GM12875 (cell line): Measurements from ENCODE around the gene NAA40.

Experiments used
- H3K4me3 ChIP-seq: one replicate; pipeline ENCODE4 v1.5.1; 2011; ENCODE audit warnings: low read depth, low read length, control low read depth
- TF ChIP-seq, protein P1 (sequence below): IDR thresholded peaks from 2 replicates; pipeline ENCODE4 v1.5.1; 2011; ENCODE audit warnings: low read depth, mild to moderate bottlenecking, control low read depth, inconsistent platforms, low read length, moderate library complexity, borderline replicate concordance; ENCODE audit not compliant: insufficient read depth

NAA40 gene

DNA sequence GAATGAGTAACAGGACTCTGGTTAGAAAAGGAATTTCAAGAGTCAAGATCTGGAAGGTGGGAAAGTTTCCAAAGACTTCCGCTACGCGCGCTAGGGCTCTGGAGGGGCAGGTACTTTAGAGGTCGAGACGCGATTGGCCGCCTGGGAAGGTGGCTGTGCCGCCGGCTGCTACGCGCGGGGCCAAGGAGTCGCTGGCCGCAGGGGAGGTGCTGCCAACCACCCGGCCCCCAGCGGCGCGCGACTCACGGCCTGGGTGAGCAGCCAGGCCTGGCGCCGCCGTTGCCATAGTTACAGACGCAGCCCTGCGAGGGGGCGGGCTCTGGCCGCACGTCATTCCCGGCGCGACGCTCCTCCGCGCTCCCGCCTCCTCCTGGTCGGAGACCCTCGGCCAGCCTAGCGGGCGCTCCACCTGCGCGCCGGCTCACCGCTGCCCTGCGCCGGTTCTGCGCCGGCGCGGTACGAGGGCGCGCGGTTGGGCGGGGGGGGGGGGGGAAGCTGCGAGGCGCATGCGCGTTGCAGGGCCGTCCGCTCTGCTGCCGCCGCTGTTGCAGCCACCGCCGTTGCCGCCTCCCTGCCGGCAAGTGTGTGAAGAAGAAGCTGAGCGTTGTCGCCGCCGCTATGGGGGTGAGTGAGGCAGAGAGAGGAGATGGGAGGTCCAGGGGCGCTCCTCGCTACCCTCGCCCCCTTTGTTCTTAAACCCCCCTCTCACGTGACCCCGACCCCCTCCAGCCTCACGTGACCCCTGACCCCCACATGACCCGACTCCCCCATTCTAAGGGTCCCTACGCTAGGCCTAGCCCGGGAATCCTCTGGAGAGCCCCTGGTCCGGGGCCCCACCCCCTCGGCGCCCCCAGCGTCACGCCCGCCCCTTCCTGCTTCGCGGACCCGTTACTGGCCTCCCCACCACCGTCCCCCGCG is at the start of gene NAA40:
TSS of gene NAA40 (plus strand) at position 524 of the 918 bp plus-strand sequence. CDS start at position 619, 95 bp downstream.
- H3K4me3 ChIP-seq: peak within 1 kb of the TSS; percentile 97
- TF ChIP-seq, protein P1, sequence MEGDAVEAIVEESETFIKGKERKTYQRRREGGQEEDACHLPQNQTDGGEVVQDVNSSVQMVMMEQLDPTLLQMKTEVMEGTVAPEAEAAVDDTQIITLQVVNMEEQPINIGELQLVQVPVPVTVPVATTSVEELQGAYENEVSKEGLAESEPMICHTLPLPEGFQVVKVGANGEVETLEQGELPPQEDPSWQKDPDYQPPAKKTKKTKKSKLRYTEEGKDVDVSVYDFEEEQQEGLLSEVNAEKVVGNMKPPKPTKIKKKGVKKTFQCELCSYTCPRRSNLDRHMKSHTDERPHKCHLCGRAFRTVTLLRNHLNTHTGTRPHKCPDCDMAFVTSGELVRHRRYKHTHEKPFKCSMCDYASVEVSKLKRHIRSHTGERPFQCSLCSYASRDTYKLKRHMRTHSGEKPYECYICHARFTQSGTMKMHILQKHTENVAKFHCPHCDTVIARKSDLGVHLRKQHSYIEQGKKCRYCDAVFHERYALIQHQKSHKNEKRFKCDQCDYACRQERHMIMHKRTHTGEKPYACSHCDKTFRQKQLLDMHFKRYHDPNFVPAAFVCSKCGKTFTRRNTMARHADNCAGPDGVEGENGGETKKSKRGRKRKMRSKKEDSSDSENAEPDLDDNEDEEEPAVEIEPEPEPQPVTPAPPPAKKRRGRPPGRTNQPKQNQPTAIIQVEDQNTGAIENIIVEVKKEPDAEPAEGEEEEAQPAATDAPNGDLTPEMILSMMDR: no peak

DNA sequence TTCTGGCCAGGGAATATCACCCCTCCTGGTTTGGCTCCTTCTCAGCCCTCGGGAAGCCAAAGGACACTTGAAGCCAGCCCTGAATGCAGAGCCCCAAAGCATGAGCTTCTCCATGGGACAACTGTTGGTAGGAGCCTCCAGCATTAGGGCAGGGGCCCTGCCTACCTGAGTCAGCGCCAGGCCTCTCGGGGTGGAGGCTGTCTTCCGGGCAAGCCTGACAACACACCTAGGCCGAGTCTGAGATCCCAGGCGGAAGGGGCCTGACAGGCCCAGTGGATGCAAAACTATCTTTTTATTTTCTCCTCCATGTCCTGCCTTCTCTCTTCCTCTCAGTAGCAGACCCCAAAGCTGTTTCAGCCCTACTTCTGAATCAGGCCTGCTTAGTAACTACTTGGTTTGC is 49.5 kb upstream of the NAA40 start:
- H3K4me3 ChIP-seq: no peak overlapping the region
- TF ChIP-seq, protein P1: no peak

DNA sequence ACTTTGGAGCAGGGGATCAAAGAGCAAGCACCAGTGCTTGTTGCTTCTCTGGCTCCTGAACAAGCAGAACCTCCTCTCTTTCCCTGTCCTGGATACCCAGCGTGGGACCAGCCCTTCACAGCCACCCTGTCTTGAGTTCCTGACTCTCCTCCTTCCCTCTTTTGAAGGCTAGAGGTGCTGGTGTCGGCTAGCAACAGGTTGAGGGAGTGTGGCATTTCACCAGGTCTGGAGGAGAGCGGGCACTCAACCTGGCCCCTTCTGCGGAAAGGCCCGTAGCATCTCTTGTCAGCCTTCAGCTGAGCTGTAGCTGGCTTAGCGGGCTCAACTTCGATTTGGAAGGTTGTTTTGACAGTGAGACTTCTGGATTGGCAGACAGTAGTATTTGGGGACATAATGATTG is 48.4 kb upstream of the NAA40 start:
- TF ChIP-seq, protein P1: no peak
- no peak overlapping the region for H3K4me3 ChIP-seq

DNA sequence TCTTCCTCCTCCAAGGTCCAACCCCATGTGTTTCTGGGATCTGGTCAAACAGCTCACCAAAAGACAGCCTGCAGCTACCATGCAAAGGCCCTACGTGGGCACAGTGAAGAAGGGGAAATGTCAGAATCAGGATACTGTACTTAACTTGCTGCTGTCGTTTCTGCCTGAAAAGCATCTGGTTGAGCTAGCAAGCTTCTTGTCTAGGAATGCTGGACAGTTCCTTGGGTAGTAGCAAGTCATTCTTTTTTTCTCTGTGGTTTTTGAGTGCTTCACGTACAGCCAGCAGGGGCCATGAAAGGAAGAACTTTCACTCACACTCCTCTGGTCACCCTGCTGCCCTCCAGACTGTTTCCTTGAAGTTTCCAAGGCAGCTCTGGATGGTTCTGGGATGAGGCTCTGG is 46.6 kb upstream of the NAA40 start:
- TF ChIP-seq, protein P1: no peak
- H3K4me3 ChIP-seq: no peak overlapping the region

DNA sequence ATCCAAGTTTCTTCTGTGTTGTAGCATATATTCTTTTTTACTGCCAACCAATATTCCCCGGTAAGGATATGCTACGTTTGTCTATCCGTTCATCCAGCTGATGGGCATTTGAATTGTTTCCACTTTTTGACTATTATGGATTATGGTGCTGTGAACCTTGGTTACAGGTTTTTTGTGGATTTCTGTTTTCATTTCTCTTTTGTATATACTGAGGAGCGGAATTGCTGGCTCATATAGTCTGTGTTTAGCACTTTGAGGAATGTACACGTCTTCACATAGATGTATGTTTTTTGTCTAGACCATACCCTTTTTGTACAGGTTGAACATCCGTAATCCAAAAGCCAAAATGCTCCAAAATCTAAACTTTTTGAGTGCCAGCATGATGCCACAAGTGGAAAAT is 45.4 kb upstream of the NAA40 start:
- TF ChIP-seq, protein P1: no peak
- H3K4me3 ChIP-seq: no peak overlapping the region

DNA sequence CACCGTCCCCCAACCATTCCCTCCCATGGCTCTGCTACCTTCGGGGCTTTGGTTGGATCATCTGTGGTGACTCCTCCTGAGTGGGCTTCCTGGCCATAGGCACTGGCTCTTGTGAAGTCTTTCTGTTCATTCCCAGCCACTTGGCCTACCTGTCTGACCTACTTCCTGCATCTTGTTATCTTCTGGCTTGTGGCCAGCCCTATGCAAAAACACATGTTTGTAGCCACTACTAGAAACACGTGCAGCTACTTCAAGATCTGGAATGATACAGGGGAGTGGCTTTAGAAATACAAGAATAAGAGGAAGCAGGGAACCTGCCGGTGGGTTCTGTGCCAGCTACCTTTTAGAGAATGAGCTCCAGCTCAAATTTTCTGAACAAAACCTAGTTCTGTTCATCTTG is 42.7 kb upstream of the NAA40 start:
- TF ChIP-seq, protein P1: no peak

DNA sequence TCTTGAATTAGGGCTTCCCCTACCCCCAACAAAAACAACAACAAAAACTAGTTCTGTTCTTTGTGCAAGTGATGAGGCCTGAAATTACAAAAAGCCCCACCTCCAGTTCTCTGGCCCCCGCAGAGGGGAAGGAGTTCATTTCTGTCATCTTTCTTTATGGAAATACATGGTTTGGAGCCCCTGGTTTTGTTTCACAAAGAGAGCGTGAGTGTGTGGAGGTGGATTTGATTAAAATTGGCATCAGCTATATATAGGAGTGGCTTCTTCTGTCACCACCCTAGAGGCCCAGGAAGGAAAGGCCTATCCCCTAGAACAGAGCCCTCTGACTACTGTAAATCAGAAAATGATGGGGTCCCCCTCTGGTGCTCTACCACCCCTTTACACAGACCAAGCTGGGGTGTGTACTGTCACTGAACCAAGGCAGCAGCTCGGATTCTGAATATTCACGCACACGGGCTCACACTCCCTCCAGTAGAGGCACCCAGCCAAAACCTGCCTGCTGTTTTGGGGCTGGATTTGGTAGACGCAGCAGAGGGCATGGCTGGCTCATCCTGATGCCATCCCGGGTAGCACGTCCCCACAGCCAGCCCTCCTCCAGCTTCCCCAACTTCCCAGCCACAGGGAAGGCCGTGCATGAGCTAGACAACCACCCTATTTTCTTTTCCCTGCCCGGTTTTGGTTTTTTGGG is 41.2 kb upstream of the NAA40 start:
- H3K4me3 ChIP-seq: no peak overlapping the region
- TF ChIP-seq, protein P1: no peak

More for the DNA sequence above, 42.7 kb upstream of the NAA40 start:
- H3K4me3 ChIP-seq: no peak overlapping the region
